ENCODE results near the gene SLC12A9. TPM values are rescaled to one million over a fixed set of nuclear protein-coding genes. Genes with fewer than 3 reads are reported as not detected.

The SLC12A9 gene
- total and polyA plus RNA-seq, 11 donors: 4.6 to 23.6 (median 7.0) TPM

DNA sequence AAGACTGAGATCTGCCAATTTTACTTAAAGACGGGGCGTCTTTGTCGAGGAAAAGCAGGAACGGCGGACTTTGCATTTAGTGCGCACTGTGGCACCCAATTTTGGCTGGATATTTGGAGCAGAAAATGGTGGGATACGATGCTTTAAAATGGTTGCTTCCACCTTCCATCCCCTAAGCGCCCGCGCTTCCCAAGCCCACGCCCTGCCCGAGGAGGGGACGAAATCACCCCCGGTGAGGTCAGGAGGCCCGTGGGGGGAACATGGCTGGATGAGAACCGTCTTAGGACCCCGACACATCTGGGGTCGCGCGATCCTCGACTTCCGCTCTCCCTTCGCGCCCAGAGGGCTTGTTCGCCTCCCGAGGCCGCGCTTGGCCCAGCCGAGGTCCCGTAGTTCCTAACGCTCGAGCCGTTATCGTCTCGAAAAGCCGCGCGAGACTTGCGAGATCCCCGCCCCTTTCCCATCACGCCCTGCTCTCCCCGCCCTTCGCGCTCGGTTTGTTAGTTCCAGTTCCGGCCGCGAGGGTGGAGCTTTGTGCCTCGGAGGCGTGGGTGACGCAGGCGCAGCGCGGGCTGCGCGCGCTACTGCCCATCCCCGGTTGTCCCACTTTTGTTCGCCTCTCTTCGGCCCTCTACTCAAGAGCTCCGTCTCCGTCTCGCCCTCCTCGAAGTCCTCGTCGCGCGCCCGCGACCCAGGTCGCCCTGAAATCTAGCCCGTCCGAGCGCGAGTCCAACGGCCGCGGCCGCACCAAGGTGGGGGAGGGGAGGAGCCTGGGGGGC is 22.3 kb downstream of the SLC12A9 start, which contains the start of gene SRRT:
TSS of gene SRRT (plus strand) at position 527 of the 779 bp plus-strand sequence. CDS start 488 bp downstream, outside the sequence.
- H3K36me3 ChIP-seq: peaks cover 0 to 74% (median 66%) of the 10 kb centered on the region in 9 donors
- WGBS, 4 donors: 1 to 5% (median 2%) methylated on average over 27 to 79 of the region's 79 CpGs
- intact Hi-C loops (cut with DNase I): loop anchor here in 1 of 10 donors (1.0 kb wide), 1 partner anchor 14 kb away; no protein-coding TSS in a partner anchor

DNA sequence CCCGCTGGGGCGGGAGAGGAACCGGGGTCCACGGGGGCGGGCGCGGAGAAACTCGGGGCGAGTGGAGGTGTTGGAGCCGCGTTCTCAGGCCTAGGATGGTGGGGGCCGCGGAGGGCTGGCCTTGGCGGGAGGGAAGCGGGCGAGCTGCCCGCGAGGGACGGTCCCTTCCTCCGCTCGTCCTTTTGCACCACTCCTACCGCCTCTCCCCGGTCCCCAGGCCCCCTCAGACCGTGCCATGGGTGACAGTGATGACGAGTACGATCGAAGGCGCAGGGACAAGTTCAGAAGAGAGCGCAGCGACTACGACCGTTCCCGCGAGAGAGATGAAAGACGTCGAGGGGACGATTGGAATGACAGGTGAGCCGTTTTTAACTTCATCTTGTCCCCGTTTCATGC is 22.8 kb downstream of the SLC12A9 start:
- peak overlapping the region; percentile 60 to 100 (median 86) for H3K4me3 ChIP-seq
- H3K27ac ChIP-seq: peak overlapping the region; percentile 89 to 99 (median 95)
- WGBS, 4 donors: 0 to 1% (median 1%) methylated on average over 18 to 39 of the region's 39 CpGs
- intact Hi-C loops (cut with DNase I): loop anchor here in 1 of 10 donors (1.0 kb wide), 1 partner anchor 13 kb away; no protein-coding TSS in a partner anchor
- TF ChIP-seq, protein P1, sequence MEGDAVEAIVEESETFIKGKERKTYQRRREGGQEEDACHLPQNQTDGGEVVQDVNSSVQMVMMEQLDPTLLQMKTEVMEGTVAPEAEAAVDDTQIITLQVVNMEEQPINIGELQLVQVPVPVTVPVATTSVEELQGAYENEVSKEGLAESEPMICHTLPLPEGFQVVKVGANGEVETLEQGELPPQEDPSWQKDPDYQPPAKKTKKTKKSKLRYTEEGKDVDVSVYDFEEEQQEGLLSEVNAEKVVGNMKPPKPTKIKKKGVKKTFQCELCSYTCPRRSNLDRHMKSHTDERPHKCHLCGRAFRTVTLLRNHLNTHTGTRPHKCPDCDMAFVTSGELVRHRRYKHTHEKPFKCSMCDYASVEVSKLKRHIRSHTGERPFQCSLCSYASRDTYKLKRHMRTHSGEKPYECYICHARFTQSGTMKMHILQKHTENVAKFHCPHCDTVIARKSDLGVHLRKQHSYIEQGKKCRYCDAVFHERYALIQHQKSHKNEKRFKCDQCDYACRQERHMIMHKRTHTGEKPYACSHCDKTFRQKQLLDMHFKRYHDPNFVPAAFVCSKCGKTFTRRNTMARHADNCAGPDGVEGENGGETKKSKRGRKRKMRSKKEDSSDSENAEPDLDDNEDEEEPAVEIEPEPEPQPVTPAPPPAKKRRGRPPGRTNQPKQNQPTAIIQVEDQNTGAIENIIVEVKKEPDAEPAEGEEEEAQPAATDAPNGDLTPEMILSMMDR (IDR thresholded peaks at IDR 0.05): no peak
- no peaks in the 10 kb centered on the region for H3K9me3 ChIP-seq
- DNase-seq (no peak), ATAC-seq (peak in 2 of 4 donors; percentile 38 to 40)
- peaks cover 3 to 57% (median 40%) of the 10 kb centered on the region in 12 donors for H3K4me1 ChIP-seq
- H3K27me3 ChIP-seq: no peaks in the 10 kb centered on the region
- H3K36me3 ChIP-seq: peaks cover 0 to 73% (median 62%) of the 10 kb centered on the region in 9 donors

More for the DNA sequence above, 22.3 kb downstream of the SLC12A9 start, which contains the start of gene SRRT:
- TF ChIP-seq, protein P1 (IDR thresholded peaks at IDR 0.05): peak in 11 of 12 donors; percentile 15 to 58 (median 43)
- TF ChIP-seq POLR2A (IDR thresholded peaks at IDR 0.05): peak; percentile 60 to 90
- Histone ChIP-seq H3K27ac (peak within 1 kb of the TSS; percentile 89 to 99 (median 95)), H3K27me3 (no peaks in the 10 kb centered on the region), H3K4me1 (peaks cover 3 to 52% (median 37%) of the 10 kb centered on the region in 12 donors), H3K9me3 (no peaks in the 10 kb centered on the region), H3K4me3 (peak within 1 kb of the TSS; percentile 60 to 100 (median 86))
- ATAC-seq: peak; percentile 96 to 98 (median 96)
- DNase-seq: peak; percentile 99

DNA sequence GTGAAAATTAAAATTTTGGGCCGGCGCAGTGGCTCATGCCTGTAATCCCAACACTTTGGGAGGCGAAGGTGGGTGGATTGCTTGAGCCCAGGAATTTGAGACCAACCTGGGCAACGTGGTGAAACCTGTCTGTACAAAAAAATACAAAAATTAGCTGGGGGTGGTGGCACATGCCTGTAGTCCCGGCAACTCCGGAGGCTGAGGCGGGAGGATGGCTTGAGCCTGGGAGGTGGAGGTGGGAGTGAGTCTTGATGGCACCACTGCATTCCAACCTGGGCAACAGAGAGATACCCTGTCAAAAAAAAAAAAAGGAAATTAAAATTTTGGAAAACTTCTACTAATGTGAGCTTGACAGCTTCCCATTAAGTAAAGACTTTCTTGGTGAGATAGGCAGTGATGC is 25.5 kb downstream of the SLC12A9 start:
- ATAC-seq (no peak), DNase-seq (no peak)
- no peaks in the 10 kb centered on the region for H3K27me3 ChIP-seq
- intact Hi-C loops (cut with DNase I): no loop called here
- peaks cover 3 to 58% (median 42%) of the 10 kb centered on the region in 12 donors for H3K4me1 ChIP-seq
- H3K9me3 ChIP-seq: no peaks in the 10 kb centered on the region
- no peak overlapping the region for H3K4me3 ChIP-seq
- TF ChIP-seq, protein P1 (IDR thresholded peaks at IDR 0.05): no peak
- TF ChIP-seq POLR2A (IDR thresholded peaks at IDR 0.05): no peak
- WGBS, 4 donors: 72 to 88% (median 80%) methylated on average over 7 of the region's 7 CpGs
- peaks cover 3 to 74% (median 61%) of the 10 kb centered on the region in 9 donors for H3K36me3 ChIP-seq
- H3K27ac ChIP-seq: no peak overlapping the region

DNA sequence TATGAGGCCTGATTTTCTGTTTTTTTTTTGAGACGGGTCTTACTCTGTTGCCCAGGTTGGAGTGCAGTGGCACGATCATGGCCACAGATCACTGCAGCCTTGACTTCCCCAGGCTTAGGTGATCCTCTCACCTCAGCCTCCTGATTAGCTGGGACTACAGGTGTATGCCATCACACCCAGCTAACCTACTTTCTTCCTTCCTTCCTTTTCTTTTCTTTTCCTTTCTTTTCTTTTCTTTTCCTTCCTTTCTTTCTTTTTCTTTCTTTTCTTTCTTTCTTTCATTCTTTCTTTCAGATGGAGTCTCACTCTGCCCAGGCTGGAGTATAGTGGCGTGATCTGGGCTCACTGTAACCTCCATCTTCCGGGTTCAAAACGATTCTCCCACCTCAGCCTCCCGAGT is 26.2 kb downstream of the SLC12A9 start:
- no peak for TF ChIP-seq POLR2A (IDR thresholded peaks at IDR 0.05)
- TF ChIP-seq, protein P1 (IDR thresholded peaks at IDR 0.05): no peak
- H3K27ac ChIP-seq: no peak overlapping the region
- intact Hi-C loops (cut with DNase I): no loop called here
- 79 to 84% (median 82%) methylated on average over 6 of the region's 6 CpGs for WGBS, 4 donors
- DNase-seq (no peak), ATAC-seq (no peak)
- no peak overlapping the region for H3K4me3 ChIP-seq
- H3K9me3 ChIP-seq: no peaks in the 10 kb centered on the region
- peaks cover 3 to 58% (median 41%) of the 10 kb centered on the region in 12 donors for H3K4me1 ChIP-seq
- no peaks in the 10 kb centered on the region for H3K27me3 ChIP-seq
- H3K36me3 ChIP-seq: peaks cover 3 to 74% (median 61%) of the 10 kb centered on the region in 9 donors
